HUES6 (cell line): ENCODE data around the gene DCBLD1.

Source experiments
- H3K27ac ChIP-seq: 2 replicates; pipeline ENCODE4 v1.7.0; 2013; ENCODE audit warnings: low read depth, mild to moderate bottlenecking, low read length, inconsistent platforms
- H3K27me3 ChIP-seq: 2 replicates; pipeline ENCODE4 v1.6.1; 2013; ENCODE audit warnings: low read length; ENCODE audit not compliant: control insufficient read depth, insufficient read depth
- H3K36me3 ChIP-seq: 2 replicates; pipeline ENCODE4 v1.6.1; 2013; ENCODE audit warnings: low read length; ENCODE audit not compliant: control insufficient read depth, insufficient read depth
- H3K4me1 ChIP-seq: 2 replicates; pipeline ENCODE4 v1.6.1; 2013; ENCODE audit warnings: low read length; ENCODE audit not compliant: control insufficient read depth, insufficient read depth
- H3K4me3 ChIP-seq: 2 replicates; pipeline ENCODE4 v1.5.1; 2013; ENCODE audit warnings: low read depth, low read length
- H3K9ac ChIP-seq: one replicate; pipeline ENCODE4 v1.6.1; 2013; ENCODE audit warnings: mild to moderate bottlenecking, low read length
- H3K9me3 ChIP-seq: 2 replicates; pipeline ENCODE4 v1.6.1; 2013; ENCODE audit warnings: low read depth, low read length; ENCODE audit not compliant: control insufficient read depth, insufficient read depth

The DCBLD1 gene

GRCh38 chr6:117547688-117548621, 65.5 kb downstream of the DCBLD1 start:
- Histone ChIP-seq H3K27ac (no peak overlapping the region), H3K27me3 (no peaks in the 10 kb centered on the region), H3K36me3 (peaks cover 10% of the 10 kb centered on the region), H3K4me1 (peaks cover 29% of the 10 kb centered on the region), H3K4me3 (peak overlapping the region; percentile 53), H3K9ac (no peak overlapping the region), H3K9me3 (no peaks in the 10 kb centered on the region)

- Histone ChIP-seq H3K9ac (no peak overlapping the region), H3K4me3 (no peak overlapping the region), H3K27me3 (no peaks in the 10 kb centered on the region), H3K9me3 (no peaks in the 10 kb centered on the region), H3K36me3 (peaks cover 10% of the 10 kb centered on the region), H3K4me1 (peaks cover 38% of the 10 kb centered on the region), H3K27ac (no peak overlapping the region)
These were observed 66.4 kb downstream of the DCBLD1 start for GRCh38 chr6:117548797-117549301.

GRCh38 chr6:117549611-117550010, 67.1 kb downstream of the DCBLD1 start:
- Histone ChIP-seq H3K9me3 (no peaks in the 10 kb centered on the region), H3K9ac (no peak overlapping the region), H3K36me3 (peaks cover 9% of the 10 kb centered on the region), H3K27ac (no peak overlapping the region), H3K4me1 (peaks cover 40% of the 10 kb centered on the region), H3K27me3 (no peaks in the 10 kb centered on the region), H3K4me3 (no peak overlapping the region)

GRCh38 chr6:117550078-117550600, 67.7 kb downstream of the DCBLD1 start:
- Histone ChIP-seq H3K9ac (no peak overlapping the region), H3K4me1 (peaks cover 40% of the 10 kb centered on the region), H3K36me3 (peaks cover 7% of the 10 kb centered on the region), H3K27ac (no peak overlapping the region), H3K9me3 (no peaks in the 10 kb centered on the region), H3K4me3 (no peak overlapping the region), H3K27me3 (no peaks in the 10 kb centered on the region)

- H3K4me3 ChIP-seq: no peak overlapping the region
- H3K9ac ChIP-seq: no peak overlapping the region
- 0 out of 2 replicates have a peak, but pooled peaks cover 4% of the 10 kb centered on the region for H3K36me3 ChIP-seq
- peaks cover 43% of the 10 kb centered on the region for H3K4me1 ChIP-seq
- H3K9me3 ChIP-seq: no peaks in the 10 kb centered on the region
- H3K27me3 ChIP-seq: no peaks in the 10 kb centered on the region
- no peak overlapping the region for H3K27ac ChIP-seq
These were observed 68.3 kb downstream of the DCBLD1 start for GRCh38 chr6:117550618-117551242.

- Histone ChIP-seq H3K27ac (no peak overlapping the region), H3K27me3 (no peaks in the 10 kb centered on the region), H3K4me1 (peaks cover 41% of the 10 kb centered on the region), H3K9me3 (no peaks in the 10 kb centered on the region), H3K9ac (no peak overlapping the region), H3K36me3 (no peaks in the 10 kb centered on the region), H3K4me3 (no peak overlapping the region)
These were observed 70.1 kb downstream of the DCBLD1 start for GRCh38 chr6:117552618-117553017.

GRCh38 chr6:117553142-117553541, 70.7 kb downstream of the DCBLD1 start:
- Histone ChIP-seq H3K4me1 (peaks cover 39% of the 10 kb centered on the region), H3K9ac (no peak overlapping the region), H3K4me3 (no peak overlapping the region), H3K36me3 (no peaks in the 10 kb centered on the region), H3K27me3 (no peaks in the 10 kb centered on the region), H3K27ac (no peak overlapping the region; the same call in 1 of the 2 replicates), H3K9me3 (no peaks in the 10 kb centered on the region)

GRCh38 chr6:117555262-117555849, 72.9 kb downstream of the DCBLD1 start:
- Histone ChIP-seq H3K36me3 (no peaks in the 10 kb centered on the region), H3K9ac (no peak overlapping the region), H3K4me1 (peaks cover 17% of the 10 kb centered on the region), H3K4me3 (no peak overlapping the region), H3K27ac (no peak overlapping the region), H3K27me3 (no peaks in the 10 kb centered on the region), H3K9me3 (no peaks in the 10 kb centered on the region)

- no peaks in the 10 kb centered on the region for H3K9me3 ChIP-seq
- no peak overlapping the region for H3K4me3 ChIP-seq
- H3K27me3 ChIP-seq: no peaks in the 10 kb centered on the region
- H3K4me1 ChIP-seq: peaks cover 16% of the 10 kb centered on the region; the same call in 1 of the 2 replicates
- H3K36me3 ChIP-seq: 0 out of 2 replicates have a peak, but pooled peaks cover 4% of the 10 kb centered on the region
- H3K9ac ChIP-seq: no peak overlapping the region
- no peak overlapping the region for H3K27ac ChIP-seq
These were observed 73.5 kb downstream of the DCBLD1 start for GRCh38 chr6:117555882-117556498.

GRCh38 chr6:117557951-117558350, 75.5 kb downstream of the DCBLD1 start:
- H3K9me3 ChIP-seq: no peaks in the 10 kb centered on the region
- H3K9ac ChIP-seq: no peak overlapping the region
- no peak overlapping the region for H3K27ac ChIP-seq

More at GRCh38 chr6:117557951-117558350, 75.5 kb downstream of the DCBLD1 start:
- H3K4me1 ChIP-seq: peaks cover 14% of the 10 kb centered on the region; the same call in 1 of the 2 replicates
- H3K36me3 ChIP-seq: peaks cover 9% of the 10 kb centered on the region
- no peak overlapping the region for H3K4me3 ChIP-seq
- no peaks in the 10 kb centered on the region for H3K27me3 ChIP-seq
